Keratinocyte (primary cell): Measurements from ENCODE around the gene RIC3.
A peak's percentile ranks its signal among the peaks of the same experiment; 100 is the strongest.

Experiments used
- CTCF ChIP-seq, 3 experiments: IDR thresholded peaks in 1 of 3; conservative IDR thresholded peaks in 1 of 3; optimal IDR thresholded peaks in 1 of 3; 2 replicates in 2 of 3; 3 replicates in 1 of 3; pipeline versions ENCODE3 to v1.5.1; 2011; ENCODE audit warnings: low read length in 3 of 3, mild to moderate bottlenecking in 3 of 3, moderate library complexity in 2 of 3, control low read depth in 1 of 3, inconsistent platforms in 1 of 3; ENCODE audit not compliant: insufficient read depth in 2 of 3; ENCODE audit errors: extremely low read depth in 1 of 3
- EZH2 ChIP-seq: IDR thresholded peaks from one replicate; pipeline ENCODE4 v1.6.1; 2012; ENCODE audit warnings: inconsistent platforms, mild to moderate bottlenecking, low read length, moderate library complexity

DNA sequence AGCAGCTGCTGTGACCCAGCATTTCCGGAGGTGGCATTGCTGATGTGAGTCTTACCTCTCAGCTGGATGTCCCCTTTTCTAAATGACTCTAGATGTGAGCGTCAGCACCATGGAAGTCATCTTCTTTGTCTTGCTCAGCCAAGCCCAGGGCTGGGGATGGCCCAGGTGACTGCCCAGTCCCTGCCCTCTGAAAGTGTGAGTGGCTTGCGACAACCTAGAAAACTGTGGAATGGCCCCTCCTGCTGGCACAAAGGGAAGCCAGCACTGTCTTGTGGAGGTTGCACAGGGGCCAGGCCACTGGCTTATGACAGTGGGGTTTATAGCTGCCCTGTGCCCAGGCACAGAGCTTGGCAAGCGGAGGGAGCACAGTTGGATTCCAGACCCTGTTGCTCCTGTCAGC, 81.6 kb downstream of the RIC3 start:
- TF ChIP-seq CTCF (optimal IDR thresholded peaks at IDR 0.05 in 1 of 3, IDR thresholded peaks at IDR 0.05 in 1 of 3, conservative IDR thresholded peaks at IDR 0.05 in 1 of 3; ENCODE audit: extremely low read depth in 1 of 3, insufficient read depth in 2 of 3, low read length in 3 of 3) (peak in 2 of 3 experiments; percentile 16 to 39), EZH2 (no peak)
